HEK293 (cell line): Measurements from ENCODE around the gene VRTN.

ENCODE experiments used
- CTCF ChIA-PET: fragments of 350-600 bp; formaldehyde crosslinking; extraction: SDS; loops from one replicate; lab custom pipeline; 2021; ENCODE audit warnings: antibody characterized with exemption; lab: Yijun Ruan, JAX
- POLR2A ChIA-PET: fragments of 300-600 bp; formaldehyde crosslinking; extraction: SDS; loops from one replicate; lab custom pipeline; 2020; ENCODE audit warnings: antibody characterized with exemption, inconsistent platforms; lab: Yijun Ruan, JAX
- H3K27ac ChIP-seq: fragments of 200-500 bp; sonication (Bioruptor generic); 2 replicates; pipeline ENCODE4 v1.5.1; 2014; ENCODE audit warnings: low read depth, low read length, control low read depth, inconsistent platforms; ENCODE audit errors: extremely low read depth
- H3K36me3 ChIP-seq, 2 experiments: fragments of 200-500 bp in 1 of 2; sonication (Bioruptor generic) in 1 of 2; 1 replicate in 1 of 2; 2 replicates in 1 of 2; pipeline ENCODE4 v1.5.1; 2014 to 2017; ENCODE audit warnings: inconsistent platforms in 2 of 2, low read length in 2 of 2; ENCODE audit not compliant: control insufficient read depth in 2 of 2, insufficient read depth in 1 of 2
- H3K4me1 ChIP-seq: fragments of 200-500 bp; sonication (Bioruptor generic); 2 replicates; pipeline ENCODE4 v1.5.1; 2014; ENCODE audit warnings: mild to moderate bottlenecking, low read length, inconsistent platforms; ENCODE audit not compliant: control insufficient read depth, insufficient read depth
- H3K4me3 ChIP-seq: 2 replicates; pipeline ENCODE4 v1.5.1; 2011; ENCODE audit warnings: low read depth, mild to moderate bottlenecking, control low read depth, low read length, moderate library complexity
- H3K9me3 ChIP-seq: fragments of 200-500 bp; sonication (Bioruptor generic); 2 replicates; pipeline ENCODE4 v1.5.1; 2014; ENCODE audit warnings: low read depth, low read length, inconsistent platforms; ENCODE audit not compliant: control insufficient read depth, insufficient read depth
- GLIS1 ChIP-seq: fragments of 450-650 bp; formaldehyde crosslinking; IDR thresholded peaks from 2 replicates; pipeline ENCODE4 v1.5.1; 2016; ENCODE audit warnings: missing biosample characterization, missing genetic modification characterization
- INSM2 ChIP-seq: fragments of 450-650 bp; formaldehyde crosslinking; IDR thresholded peaks from 2 replicates; pipeline ENCODE4 v1.5.1; 2016; ENCODE audit warnings: missing biosample characterization, missing genetic modification characterization
- PRDM10 ChIP-seq: fragments of 450-650 bp; formaldehyde crosslinking; IDR thresholded peaks from 2 replicates; pipeline ENCODE4 v1.5.1; 2016; ENCODE audit warnings: missing biosample characterization, missing genetic modification characterization
- SP7 ChIP-seq: fragments of 450-650 bp; formaldehyde crosslinking; IDR thresholded peaks from 2 replicates; pipeline ENCODE4 v1.5.1; 2016; ENCODE audit warnings: missing biosample characterization, missing genetic modification characterization
- TSHZ1 ChIP-seq: fragments of 450-650 bp; formaldehyde crosslinking; IDR thresholded peaks from 2 replicates; pipeline ENCODE4 v1.5.1; 2016; ENCODE audit warnings: missing biosample characterization, missing genetic modification characterization, borderline replicate concordance
- YY1 ChIP-seq: fragments of 450-650 bp; formaldehyde crosslinking; IDR thresholded peaks from 2 replicates; pipeline ENCODE4 v1.5.1; 2018; ENCODE audit warnings: missing biosample characterization, missing genetic modification characterization
- ZBTB11 ChIP-seq: fragments of 450-650 bp; formaldehyde crosslinking; conservative IDR thresholded peaks from 2 replicates; pipeline ENCODE4 v1.5.1; 2016; ENCODE audit warnings: low read depth, missing biosample characterization, missing genetic modification characterization
- ZFHX2 ChIP-seq: fragments of 450-650 bp; formaldehyde crosslinking; conservative IDR thresholded peaks from 2 replicates; pipeline ENCODE4 v1.5.1; 2016; ENCODE audit warnings: missing biosample characterization, missing genetic modification characterization
- ZNF121 ChIP-seq: fragments of 450-650 bp; formaldehyde crosslinking; IDR thresholded peaks from 2 replicates; pipeline ENCODE4 v1.5.1; 2016; ENCODE audit warnings: missing biosample characterization, missing genetic modification characterization
- ZNF48 ChIP-seq: fragments of 450-650 bp; formaldehyde crosslinking; IDR thresholded peaks from 2 replicates; pipeline ENCODE4 v1.5.1; 2016; ENCODE audit warnings: missing biosample characterization, missing genetic modification characterization
- ZNF510 ChIP-seq: fragments of 450-650 bp; formaldehyde crosslinking; IDR thresholded peaks from 2 replicates; pipeline ENCODE4 v1.5.1; 2018; ENCODE audit warnings: mild to moderate bottlenecking, missing genetic modification characterization, missing biosample characterization; ENCODE audit not compliant: insufficient replicate concordance
- ZNF626 ChIP-seq: fragments of 450-650 bp; sonication (Bioruptor Pico); formaldehyde crosslinking; IDR thresholded peaks from 2 replicates; pipeline ENCODE4 v1.5.1; 2018; ENCODE audit warnings: missing biosample characterization, missing genetic modification characterization, inconsistent platforms
- ZNF777 ChIP-seq: fragments of 450-650 bp; formaldehyde crosslinking; IDR thresholded peaks from 2 replicates; pipeline ENCODE4 v1.5.1; 2017; ENCODE audit warnings: missing biosample characterization, missing genetic modification characterization, borderline replicate concordance

The VRTN gene

GRCh38 chr14:74402401-74403251 is 54.4 kb downstream of the VRTN start:
- H3K27ac ChIP-seq = no peak overlapping the region

GRCh38 chr14:74403619-74404417 is 55.5 kb downstream of the VRTN start:
- no peak for TF ChIP-seq ZNF626 (tag by site-specific recombination)
- 0 out of 2 replicates have a peak, but pooled peaks have one; percentile 55 for TF ChIP-seq ZNF121 (tag by site-specific recombination)
- CTCF ChIA-PET = no interaction called here
- no peaks in the 10 kb centered on the region for H3K4me1 ChIP-seq

More at GRCh38 chr14:74402401-74403251, 54.4 kb downstream of the VRTN start:
- H3K4me3 ChIP-seq = no peak overlapping the region
- H3K4me1 ChIP-seq = no peaks in the 10 kb centered on the region
- H3K9me3 ChIP-seq = no peaks in the 10 kb centered on the region
- no peaks in the 10 kb centered on the region for H3K36me3 ChIP-seq
- ChIA-PET POLR2A (no interaction called here), CTCF (no interaction called here)
- TF ChIP-seq ZNF48 (tag by site-specific recombination) = no peak
- TF ChIP-seq YY1 (tag by site-specific recombination) = no peak
- peak; percentile 17; the same call in 1 of the 2 replicates for TF ChIP-seq ZFHX2 (tag by site-specific recombination)
- TF ChIP-seq PRDM10 (tag by site-specific recombination) = no peak
- TF ChIP-seq GLIS1 (tag by site-specific recombination) = no peak

GRCh38 chr14:74404435-74404834 is 56.2 kb downstream of the VRTN start:
- Histone ChIP-seq H3K27ac (no peak overlapping the region), H3K4me1 (no peaks in the 10 kb centered on the region), H3K36me3 (no peaks in the 10 kb centered on the region), H3K4me3 (no peak overlapping the region), H3K9me3 (no peaks in the 10 kb centered on the region)
- ChIA-PET CTCF (no interaction called here), POLR2A (no interaction called here)
- TF ChIP-seq ZNF510 (no peak), TSHZ1 (tag by site-specific recombination) (no peak), INSM2 (tag by site-specific recombination) (no peak), SP7 (tag by site-specific recombination) (no peak), ZBTB11 (tag by site-specific recombination) (no peak), ZNF777 (tag by site-specific recombination) (no peak)

More at GRCh38 chr14:74403619-74404417, 55.5 kb downstream of the VRTN start:
- Histone ChIP-seq H3K27ac (no peak overlapping the region), H3K4me3 (no peak overlapping the region), H3K36me3 (no peaks in the 10 kb centered on the region), H3K9me3 (no peaks in the 10 kb centered on the region)
- POLR2A ChIA-PET = no interaction called here
